ENCODE data around the gene PRDX6. TPM values are rescaled to one million over a fixed set of nuclear protein-coding genes. Genes with fewer than 3 reads are reported as not detected.
A peak's percentile ranks its signal among the peaks of the same experiment; 100 is the strongest.

PRDX6 gene
- total RNA-seq, 3 donors from 2014 or later = 250 to 691 (median 267) TPM

- Histone ChIP-seq H3K36me3 (no peaks in the 10 kb centered on the region), H3K9me3 (peaks cover 0 to 9% of the 10 kb centered on the region in 2 donors), H3K27ac (no peak overlapping the region), H3K4me3 (no peak overlapping the region), H3K4me1 (no peaks in the 10 kb centered on the region), H3K27me3 (no peaks in the 10 kb centered on the region)
- no peak for DNase-seq (ENCODE audit: low spot score in 2 of 2)
- intact Hi-C loops (cut with DNase I; ENCODE audit: low total_unique reads) = no loop called here
- TF ChIP-seq POLR2A (IDR thresholded peaks at IDR 0.05) (no peak), POLR2AphosphoS5 (IDR thresholded peaks at IDR 0.05) (no peak), CTCF (IDR thresholded peaks at IDR 0.05) (no peak)
Measured at GRCh38 chr1:173444757-173445156, 32.4 kb upstream of the PRDX6 start.

GRCh38 chr1:173445164-173445563 is 32.0 kb upstream of the PRDX6 start:
- intact Hi-C loops (cut with DNase I; ENCODE audit: low total_unique reads) = no loop called here
- Histone ChIP-seq H3K4me3 (no peak overlapping the region), H3K4me1 (no peaks in the 10 kb centered on the region), H3K27ac (no peak overlapping the region), H3K36me3 (no peaks in the 10 kb centered on the region), H3K9me3 (peaks cover 0 to 9% of the 10 kb centered on the region in 2 donors), H3K27me3 (no peaks in the 10 kb centered on the region)
- no peak for DNase-seq (ENCODE audit: low spot score in 2 of 2)
- TF ChIP-seq CTCF (IDR thresholded peaks at IDR 0.05) (no peak), POLR2AphosphoS5 (IDR thresholded peaks at IDR 0.05) (no peak), POLR2A (IDR thresholded peaks at IDR 0.05) (no peak)

- Histone ChIP-seq H3K9me3 (peaks cover 0 to 9% of the 10 kb centered on the region in 2 donors), H3K4me1 (no peaks in the 10 kb centered on the region), H3K36me3 (no peaks in the 10 kb centered on the region), H3K27me3 (no peaks in the 10 kb centered on the region), H3K4me3 (no peak overlapping the region), H3K27ac (no peak overlapping the region)
- DNase-seq (ENCODE audit: low spot score in 2 of 2) = no peak
- no peak for TF ChIP-seq POLR2AphosphoS5 (IDR thresholded peaks at IDR 0.05)
- intact Hi-C loops (cut with DNase I; ENCODE audit: low total_unique reads) = no loop called here
Measured at GRCh38 chr1:173445656-173446055, 31.5 kb upstream of the PRDX6 start.

GRCh38 chr1:173447224-173447623 is 29.9 kb upstream of the PRDX6 start:
- Histone ChIP-seq H3K4me1 (no peaks in the 10 kb centered on the region), H3K27me3 (no peaks in the 10 kb centered on the region), H3K9me3 (peaks cover 0 to 9% of the 10 kb centered on the region in 2 donors), H3K36me3 (no peaks in the 10 kb centered on the region), H3K27ac (no peak overlapping the region), H3K4me3 (no peak overlapping the region)
- no peak for TF ChIP-seq CTCF (IDR thresholded peaks at IDR 0.05)
- no peak for TF ChIP-seq POLR2AphosphoS5 (IDR thresholded peaks at IDR 0.05)
- no peak for TF ChIP-seq POLR2A (IDR thresholded peaks at IDR 0.05)
- no peak for DNase-seq (ENCODE audit: low spot score in 2 of 2)
- intact Hi-C loops (cut with DNase I; ENCODE audit: low total_unique reads) = no loop called here

- no peaks in the 10 kb centered on the region for H3K27me3 ChIP-seq
- H3K36me3 ChIP-seq = no peaks in the 10 kb centered on the region
- H3K9me3 ChIP-seq = peaks cover 0 to 9% of the 10 kb centered on the region in 2 donors
- no peaks in the 10 kb centered on the region for H3K4me1 ChIP-seq
- H3K27ac ChIP-seq = no peak overlapping the region
- DNase-seq (ENCODE audit: low spot score in 2 of 2) = no peak
- no peak overlapping the region for H3K4me3 ChIP-seq
- TF ChIP-seq POLR2A (IDR thresholded peaks at IDR 0.05) (no peak), POLR2AphosphoS5 (IDR thresholded peaks at IDR 0.05) (no peak), CTCF (IDR thresholded peaks at IDR 0.05) (no peak)
- intact Hi-C loops (cut with DNase I; ENCODE audit: low total_unique reads) = no loop called here
Measured at GRCh38 chr1:173448945-173449344, 28.2 kb upstream of the PRDX6 start.

GRCh38 chr1:173451981-173452380 is 25.2 kb upstream of the PRDX6 start:
- TF ChIP-seq POLR2AphosphoS5 (IDR thresholded peaks at IDR 0.05) (no peak), POLR2A (IDR thresholded peaks at IDR 0.05) (no peak), CTCF (IDR thresholded peaks at IDR 0.05) (no peak)
- intact Hi-C loops (cut with DNase I; ENCODE audit: low total_unique reads) = no loop called here
- no peak overlapping the region for H3K4me3 ChIP-seq
- no peaks in the 10 kb centered on the region for H3K4me1 ChIP-seq
- H3K27me3 ChIP-seq = no peaks in the 10 kb centered on the region
- no peak overlapping the region for H3K27ac ChIP-seq
- no peaks in the 10 kb centered on the region for H3K9me3 ChIP-seq
- no peaks in the 10 kb centered on the region for H3K36me3 ChIP-seq
- peak; percentile 50 to 61 for DNase-seq (ENCODE audit: low spot score in 2 of 2)
